GM21526 (cell line): ENCODE measurements around the gene KNCN.

Experiments used
- ATAC-seq: cut with Tn5 transposase; IDR thresholded peaks from one replicate; pipeline ENCODE4 v1.9.1; 2021; ENCODE audit warnings: moderate library complexity; ENCODE audit not compliant: unreplicated experiment, low FRiP score

Gene KNCN

GRCh38 chr1:46526691-46527291 is 24.7 kb downstream of the KNCN start:
- ATAC-seq, result no peak

GRCh38 chr1:46526013-46526690 is 25.3 kb downstream of the KNCN start:
- no peak for ATAC-seq

GRCh38 chr1:46525253-46525983 is 26.0 kb downstream of the KNCN start:
- no peak for ATAC-seq

GRCh38 chr1:46524843-46525242 is 26.6 kb downstream of the KNCN start:
- no peak for ATAC-seq

- no peak for ATAC-seq
These were observed 27.7 kb downstream of the KNCN start for GRCh38 chr1:46523496-46524353.

- ATAC-seq, result no peak
These were observed 28.5 kb downstream of the KNCN start for GRCh38 chr1:46522969-46523320.

GRCh38 chr1:46522184-46522968 is 29.1 kb downstream of the KNCN start:
- no peak for ATAC-seq

- no peak for ATAC-seq
These were observed 30.0 kb downstream of the KNCN start for GRCh38 chr1:46521414-46521813.

GRCh38 chr1:46520063-46520911 is 31.2 kb downstream of the KNCN start:
- no peak for ATAC-seq

GRCh38 chr1:46519209-46519608 is 32.2 kb downstream of the KNCN start:
- ATAC-seq, result no peak

GRCh38 chr1:46517932-46518498 is 33.4 kb downstream of the KNCN start:
- ATAC-seq, result no peak

GRCh38 chr1:46517010-46517600 is 34.3 kb downstream of the KNCN start:
- ATAC-seq, result no peak

GRCh38 chr1:46516200-46516950 is 35.1 kb downstream of the KNCN start:
- no peak for ATAC-seq

- no peak for ATAC-seq
These were observed 35.9 kb downstream of the KNCN start for GRCh38 chr1:46515576-46515975.

GRCh38 chr1:46513536-46513935 is 37.9 kb downstream of the KNCN start:
- no peak for ATAC-seq

- ATAC-seq, result no peak
These were observed 38.7 kb downstream of the KNCN start for GRCh38 chr1:46512792-46513190.

GRCh38 chr1:46512135-46512791 is 39.2 kb downstream of the KNCN start:
- no peak for ATAC-seq
